ENCODE data around the gene TTC23L.

TTC23L gene

DNA sequence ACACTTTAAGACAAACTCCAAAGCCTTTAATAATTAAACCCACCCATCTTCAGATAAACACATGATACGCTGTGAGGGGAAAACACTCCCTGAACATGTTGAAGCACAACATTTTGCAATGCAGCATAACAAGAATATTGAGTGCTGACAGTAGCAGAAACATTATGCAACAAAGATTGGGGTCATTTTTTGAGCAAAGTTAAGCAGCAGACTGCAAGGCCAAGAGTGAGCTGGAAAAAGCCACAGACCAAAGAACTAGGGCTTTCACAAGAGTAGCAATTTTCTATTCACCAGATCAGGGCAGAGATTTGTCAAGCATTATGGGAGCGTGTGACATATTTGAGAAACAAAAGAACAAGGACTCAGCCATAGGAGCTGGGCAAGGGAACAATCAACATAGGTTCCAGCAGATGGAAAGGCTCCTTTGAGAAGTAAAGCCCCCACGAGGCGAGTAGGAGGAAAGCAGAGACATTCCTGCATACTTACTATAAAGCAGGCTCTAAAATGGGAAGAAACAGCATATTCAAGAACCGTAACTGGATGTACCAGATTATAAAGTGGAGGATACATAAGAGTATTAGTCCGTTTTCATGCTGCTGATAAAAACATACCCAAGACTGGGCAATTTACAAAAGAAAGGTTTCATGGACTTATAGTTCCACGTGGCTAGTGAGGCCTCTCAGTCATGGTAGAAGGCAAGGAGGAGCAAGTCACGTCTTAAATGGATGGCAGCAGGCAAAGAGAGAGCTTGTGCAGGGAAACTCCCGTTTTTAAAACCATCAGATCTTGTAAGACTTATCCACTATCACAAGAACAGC lies 4.8 kb upstream of the TTC23L start:
- no peak for DNase-seq

DNA sequence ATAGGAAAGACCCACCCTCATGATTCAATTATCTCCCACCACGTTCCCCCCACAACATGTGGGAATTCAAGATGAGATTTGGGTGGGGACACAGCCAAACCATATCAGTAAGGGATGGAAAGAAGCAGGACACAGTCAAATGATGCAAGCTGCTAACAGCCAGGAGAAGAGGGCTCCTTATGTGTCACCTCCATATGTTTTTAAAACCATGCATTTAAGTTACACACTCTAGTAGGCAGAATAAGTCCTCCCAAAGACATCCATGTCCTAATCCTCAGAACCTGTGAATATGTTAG lies 4.2 kb upstream of the TTC23L start:
- DNase-seq, result no peak

DNA sequence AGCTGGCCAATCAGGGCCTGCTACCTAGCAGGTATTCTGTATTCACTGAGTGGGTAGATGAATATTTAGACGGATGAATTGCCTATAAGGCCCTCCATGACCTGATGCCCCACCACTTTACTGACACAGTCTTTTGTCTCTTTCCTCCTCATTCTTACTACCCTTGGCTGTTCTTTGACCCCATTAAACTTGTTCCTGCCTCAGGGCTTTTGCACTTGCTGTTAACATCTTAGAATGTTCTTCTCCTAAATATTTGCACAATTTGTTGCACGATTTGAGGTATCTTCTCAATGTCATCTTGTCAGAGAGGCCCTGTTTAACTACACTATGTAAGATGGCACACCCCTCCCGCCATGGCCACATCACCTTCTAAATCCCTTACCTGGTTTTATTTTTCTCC lies 3.3 kb upstream of the TTC23L start:
- no peak for DNase-seq

DNA sequence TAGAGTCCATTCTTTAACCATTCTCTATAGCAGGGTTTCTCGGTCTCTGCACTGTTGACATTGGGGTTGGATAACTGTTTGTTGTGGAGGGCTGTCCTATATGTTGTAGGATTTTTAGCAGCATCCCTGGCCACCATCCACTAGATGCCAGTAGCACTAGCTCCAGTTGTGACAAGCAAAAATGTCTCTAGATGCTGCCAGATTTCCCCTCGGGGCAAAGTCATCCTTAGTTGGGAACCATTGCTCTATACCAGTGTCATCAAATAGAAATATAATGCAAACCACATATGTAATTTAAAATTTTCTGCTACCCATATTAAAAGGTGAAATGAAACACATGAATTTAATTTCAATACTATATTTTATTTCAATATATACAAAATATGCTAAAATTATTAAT lies 2.9 kb downstream of the TTC23L start:
- no peak for DNase-seq

DNA sequence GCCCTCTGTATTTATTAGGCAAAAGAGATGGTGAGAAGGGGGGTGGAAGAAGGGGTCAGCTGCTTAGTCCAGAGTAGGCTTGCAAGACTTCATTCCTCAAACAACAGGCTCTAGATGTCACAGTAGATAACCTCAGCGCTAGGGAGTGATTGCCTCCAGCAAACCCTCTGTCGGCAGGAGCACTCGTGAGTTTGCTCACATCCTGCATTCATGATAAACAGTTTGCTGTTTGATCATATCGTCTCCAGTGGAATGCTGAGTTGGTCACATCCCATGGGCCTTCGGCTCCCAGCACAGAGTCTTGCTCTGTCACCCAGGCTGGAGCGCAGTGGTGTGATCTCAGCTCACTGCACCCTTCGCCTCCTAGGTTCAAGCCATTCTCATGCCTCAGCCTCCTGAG lies 3.6 kb downstream of the TTC23L start:
- DNase-seq, result no peak

DNA sequence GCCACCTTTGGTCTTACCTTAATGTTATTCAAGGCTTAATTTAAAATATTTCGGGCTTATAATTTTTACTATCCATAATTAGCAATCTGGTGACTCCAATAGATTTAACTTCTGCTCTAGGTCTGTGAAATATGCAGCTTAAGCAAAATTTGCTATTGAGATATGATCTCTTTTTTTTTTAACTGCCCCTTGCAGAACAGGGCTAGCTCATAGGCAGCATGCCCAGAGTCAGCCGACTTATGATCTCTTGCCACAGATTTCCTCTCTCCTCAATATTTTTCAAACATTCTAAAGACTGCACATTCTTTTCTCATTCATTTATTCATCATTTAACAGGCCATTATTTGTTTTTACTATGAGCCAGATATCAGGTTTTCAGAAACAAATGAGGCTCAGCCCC lies 4.5 kb downstream of the TTC23L start:
- DNase-seq, result no peak

DNA sequence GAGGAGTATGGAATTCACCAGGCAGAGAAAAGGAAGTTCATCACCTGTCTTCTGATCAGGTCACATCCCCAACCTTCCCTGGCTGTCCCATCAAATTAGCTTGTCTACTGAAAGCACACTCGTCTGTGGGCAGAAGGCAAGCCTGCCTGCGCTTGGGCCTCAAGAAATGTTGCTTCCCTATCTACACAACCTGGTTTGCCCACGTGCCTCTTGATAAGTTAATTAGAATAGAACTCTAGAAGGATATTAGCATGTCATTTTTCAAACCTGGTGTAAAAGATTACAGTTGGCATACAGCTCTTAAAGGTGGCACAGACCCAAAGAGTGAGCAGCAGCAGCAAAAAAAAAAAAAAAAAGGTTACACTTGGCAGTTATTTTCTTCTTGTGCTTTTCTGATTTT lies 5.1 kb downstream of the TTC23L start:
- no peak for DNase-seq

DNA sequence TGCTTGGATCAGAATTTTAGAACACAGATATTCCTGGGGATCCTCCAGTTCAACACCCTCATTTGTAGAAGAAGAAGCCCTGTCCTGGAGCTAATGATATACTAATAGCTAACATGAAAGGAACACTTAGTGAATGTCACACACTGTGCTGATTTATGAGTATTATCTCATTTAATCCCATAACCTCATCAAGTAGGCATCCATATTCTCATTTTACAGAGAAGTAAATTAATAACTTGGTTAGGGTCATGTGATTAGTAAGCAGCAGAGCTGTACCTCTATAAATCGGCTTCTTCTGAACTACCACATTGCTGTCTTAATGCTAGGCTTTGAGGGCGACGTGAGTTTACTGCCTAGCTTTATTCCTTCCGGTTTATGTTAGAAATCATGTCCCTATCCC lies 6.0 kb downstream of the TTC23L start:
- no peak for DNase-seq

DNA sequence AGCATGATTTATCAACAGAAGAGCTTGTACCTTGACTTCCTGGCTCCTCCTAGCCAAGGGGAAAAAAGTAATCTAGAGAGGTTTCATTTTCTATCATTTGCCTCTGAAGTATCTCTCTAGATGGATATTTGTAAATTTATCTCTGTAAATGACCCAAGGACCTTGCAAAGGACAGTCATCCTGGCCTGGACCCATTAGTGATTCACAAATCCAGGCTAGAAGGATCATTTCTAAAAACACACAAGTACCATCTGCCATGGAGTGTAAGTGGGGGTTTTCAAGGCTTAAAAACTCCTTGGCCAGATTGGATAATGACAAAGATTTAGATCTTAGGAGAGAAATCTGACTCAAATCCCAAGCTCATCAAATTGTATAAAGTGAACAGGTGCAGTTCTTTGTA lies 8.1 kb downstream of the TTC23L start:
- DNase-seq, result no peak

DNA sequence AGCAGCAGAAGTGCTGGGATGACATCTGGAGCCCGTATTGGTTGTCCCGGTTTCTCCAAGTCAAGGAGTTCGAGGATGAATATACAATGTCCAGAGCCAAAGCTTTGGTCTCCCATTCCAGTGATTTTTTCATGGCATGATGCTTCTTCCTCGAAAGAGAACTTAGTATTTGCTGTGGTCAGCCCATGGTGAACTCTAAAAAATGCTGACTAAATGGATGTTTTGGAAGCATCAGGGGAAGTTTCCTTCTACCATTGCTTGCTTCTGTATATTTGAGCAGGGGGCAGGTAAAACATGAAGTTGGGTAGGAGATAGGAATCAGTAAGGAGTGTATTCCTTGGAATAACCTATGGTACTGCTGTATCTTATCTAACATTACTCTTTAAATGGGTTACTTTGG lies 8.6 kb downstream of the TTC23L start:
- no peak for DNase-seq

DNA sequence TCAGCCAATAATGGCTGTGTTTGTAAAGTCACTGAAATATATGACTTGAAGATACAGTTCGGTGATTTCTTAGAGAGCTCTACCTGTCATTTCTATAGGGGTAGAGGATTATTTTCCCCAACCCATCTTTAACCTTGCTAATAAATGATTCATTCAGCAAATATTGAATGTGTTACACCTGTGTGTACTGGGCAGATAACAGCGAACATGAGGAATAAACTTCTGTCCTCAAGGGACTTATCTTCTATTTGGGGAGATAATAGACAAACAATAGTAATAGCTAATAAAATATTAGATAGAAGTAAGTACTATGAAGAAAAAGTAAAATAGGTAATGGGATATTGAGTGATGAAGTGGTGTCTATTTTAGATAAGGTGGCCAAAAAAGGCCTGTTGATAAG lies 9.3 kb downstream of the TTC23L start:
- DNase-seq, result no peak

DNA sequence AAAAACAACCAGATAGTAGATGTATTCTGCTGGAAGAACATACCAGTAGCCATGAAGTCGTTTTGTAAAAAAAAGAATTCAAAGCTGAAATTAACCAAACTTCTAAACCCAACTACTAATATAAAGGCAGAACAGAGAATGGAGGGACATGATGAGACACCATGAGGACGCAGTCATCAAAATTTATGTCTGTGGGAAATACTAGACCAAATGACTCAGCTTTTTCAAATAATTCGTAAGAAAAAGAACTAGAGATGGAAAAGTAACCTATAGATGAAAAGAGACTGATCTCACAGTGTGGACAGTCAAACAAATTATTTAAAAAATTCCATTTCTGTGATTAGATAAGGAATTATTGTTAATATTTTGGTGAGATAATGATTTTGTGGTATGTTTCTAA lies 10.3 kb downstream of the TTC23L start:
- DNase-seq, result no peak

DNA sequence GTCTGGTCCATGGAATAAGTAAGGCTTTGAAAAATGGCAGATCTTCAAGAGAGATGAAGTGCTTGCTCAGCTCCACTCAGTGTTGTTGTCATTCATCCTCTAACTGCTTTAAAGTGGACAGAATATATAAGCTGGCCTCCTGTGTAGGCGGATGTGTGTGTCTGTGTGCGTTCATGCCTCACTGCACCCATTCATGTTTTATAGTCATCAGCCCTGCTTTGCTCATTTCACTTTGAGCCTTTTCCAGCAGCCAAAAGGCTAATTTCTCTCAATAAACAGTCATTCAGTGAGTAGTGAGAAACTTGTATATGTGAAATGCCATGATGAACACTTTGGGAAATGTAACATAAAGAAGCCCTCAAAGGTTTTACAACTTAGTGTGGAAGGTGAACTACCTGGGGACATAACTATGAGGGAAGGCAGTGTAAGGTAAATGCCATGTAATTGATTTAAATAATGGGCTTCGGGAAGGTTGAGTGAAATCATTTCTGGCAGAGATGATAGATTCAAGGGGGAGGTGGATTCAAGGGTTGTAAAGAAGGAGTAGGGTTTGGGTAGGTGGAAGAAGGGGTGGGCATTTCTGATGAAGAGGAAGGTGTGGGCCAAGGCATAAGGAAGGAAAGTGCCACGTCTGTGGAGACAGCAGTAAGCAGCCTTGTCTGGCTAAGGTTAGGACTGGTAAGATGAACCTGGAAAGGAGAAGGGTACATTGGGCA lies 15.7 kb downstream of the TTC23L start:
- peak; percentile 99 for DNase-seq

DNA sequence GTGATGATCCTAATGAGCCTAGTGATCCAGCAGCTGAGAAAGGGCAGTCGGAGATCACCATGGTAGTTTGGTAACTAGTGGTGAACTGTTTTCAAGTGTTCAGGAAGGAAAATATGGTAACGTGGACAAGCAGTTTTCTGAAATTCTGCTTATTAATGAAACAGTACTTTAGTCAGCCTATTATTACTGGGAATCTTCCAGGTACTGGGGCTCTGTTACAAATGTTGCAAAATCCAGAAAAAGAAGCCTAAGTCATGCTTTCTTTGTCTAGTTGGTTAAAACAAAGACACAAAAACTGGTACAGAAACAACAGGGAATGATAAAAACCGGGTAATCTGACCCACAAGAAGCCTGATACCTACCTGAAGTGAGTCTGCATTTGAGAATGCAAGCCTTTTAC lies 18.2 kb downstream of the TTC23L start:
- DNase-seq, result no peak

DNA sequence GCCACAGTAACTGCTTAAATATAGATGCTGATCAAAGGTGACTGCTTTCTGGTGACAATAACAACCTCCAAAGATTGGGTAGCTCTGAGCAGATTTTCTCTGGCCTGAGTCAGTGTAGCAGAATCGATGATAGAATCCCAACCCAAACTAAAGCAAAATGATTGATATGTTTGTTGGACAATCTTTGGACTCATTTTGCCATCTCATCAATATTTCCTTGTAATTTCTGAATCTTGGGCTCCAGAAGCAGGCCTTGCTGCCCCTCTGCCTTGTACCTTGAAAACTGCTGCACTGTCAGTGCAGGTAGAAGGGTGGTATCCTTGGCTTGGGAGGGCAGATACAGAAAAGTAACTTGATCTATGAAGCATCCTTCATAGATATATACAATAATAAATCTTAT lies 18.9 kb downstream of the TTC23L start:
- no peak for DNase-seq

DNA sequence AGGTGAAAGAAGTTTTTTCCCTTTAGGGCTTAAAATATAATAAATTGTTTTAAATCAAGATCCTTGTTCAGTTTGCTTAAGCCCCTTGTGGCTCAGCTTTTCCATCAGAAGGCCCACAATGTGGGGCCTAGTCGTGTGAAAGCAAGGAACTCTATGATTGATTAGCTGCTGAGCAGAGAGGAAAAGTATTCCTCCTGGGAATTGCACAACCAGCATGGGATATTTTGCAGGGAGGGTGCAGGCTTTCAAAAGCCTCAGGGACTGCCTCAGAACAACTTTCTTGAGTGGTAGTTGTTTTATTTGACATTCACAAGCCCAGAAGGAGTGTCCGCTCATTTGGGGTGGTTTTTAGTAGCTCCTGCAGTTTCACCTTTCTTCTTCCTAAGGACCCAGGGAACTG lies 19.8 kb downstream of the TTC23L start:
- no peak for DNase-seq

DNA sequence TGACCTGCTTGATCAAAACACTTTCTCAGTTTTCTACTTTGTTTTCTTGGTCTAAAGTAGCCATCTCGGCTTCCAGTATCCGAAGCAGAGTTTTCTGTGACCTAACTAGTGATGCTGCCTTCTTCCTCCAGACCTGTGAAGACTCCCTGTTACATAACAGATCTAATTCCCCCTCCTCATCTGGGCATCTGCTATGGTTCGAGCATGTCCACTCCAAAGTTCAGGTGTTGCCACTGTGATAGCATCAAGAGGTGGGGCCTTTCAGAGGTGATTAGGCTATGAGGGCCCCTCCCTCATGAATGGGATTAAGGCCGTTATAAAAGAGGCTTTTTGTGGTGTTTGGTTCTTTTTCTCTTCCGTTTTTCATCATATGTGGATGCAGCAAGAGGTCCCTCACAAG lies 20.3 kb downstream of the TTC23L start:
- DNase-seq, result no peak

DNA sequence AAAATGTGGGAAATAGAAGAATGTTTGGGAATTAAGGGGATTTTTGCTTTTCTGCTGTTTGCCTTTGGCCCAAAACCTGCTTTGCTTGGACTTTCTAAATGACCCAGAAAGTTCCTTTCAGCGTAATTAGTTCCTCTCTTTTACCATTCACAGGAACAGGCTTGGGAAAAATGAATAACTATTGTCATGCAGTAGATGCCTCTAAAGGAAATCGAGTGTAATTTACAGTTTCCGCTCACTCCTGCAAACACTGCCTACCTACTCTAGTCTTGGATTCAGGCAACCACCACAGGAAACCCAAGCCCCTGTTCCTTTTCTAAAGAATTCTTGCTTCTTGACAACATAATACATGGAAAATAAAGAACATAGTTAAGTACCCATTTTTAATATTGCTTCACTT lies 25.0 kb downstream of the TTC23L start:
- DNase-seq, result no peak

DNA sequence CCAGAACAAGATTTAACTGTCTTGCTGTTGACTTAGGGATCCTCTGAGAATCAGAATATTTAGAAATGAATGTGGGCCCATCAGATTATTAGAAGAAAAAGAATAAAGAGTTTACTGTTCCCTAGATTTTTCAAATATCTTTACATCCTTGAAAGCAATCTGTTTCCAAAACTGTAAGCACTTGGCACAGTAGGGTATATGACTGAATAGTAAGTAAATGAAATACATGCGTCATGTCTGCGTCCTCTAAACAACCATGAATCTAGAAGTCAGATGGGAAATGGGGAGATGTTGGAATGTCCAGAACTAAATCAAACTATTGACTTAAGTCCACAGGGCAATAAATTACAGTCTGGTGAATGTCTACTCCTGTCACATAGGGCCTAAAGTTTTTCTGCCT lies 26.1 kb downstream of the TTC23L start:
- no peak for DNase-seq

DNA sequence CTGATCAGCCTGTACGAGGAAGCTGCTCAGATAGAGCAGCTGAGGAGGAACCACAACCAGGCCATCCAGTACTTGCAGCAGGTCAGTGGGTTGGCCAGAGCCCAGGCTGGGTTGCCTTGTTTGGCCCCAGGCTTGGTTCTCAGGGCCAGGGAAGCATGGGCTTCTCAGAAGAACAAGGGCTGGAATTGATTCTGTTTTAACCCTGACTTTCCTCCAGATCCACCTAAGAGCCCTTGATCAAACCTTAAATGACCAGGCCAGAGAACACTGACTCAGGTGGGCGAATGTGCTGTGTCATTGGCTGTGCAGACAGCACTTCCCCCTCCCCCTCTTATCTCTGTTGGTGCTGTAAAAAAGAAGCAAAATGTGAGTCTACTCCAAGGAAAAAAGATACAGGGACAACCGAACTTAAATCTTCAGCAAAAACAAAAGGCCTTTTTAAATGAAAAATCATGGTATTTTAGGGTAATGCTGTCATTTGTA lies 28.1 kb downstream of the TTC23L start:
- no peak for DNase-seq

DNA sequence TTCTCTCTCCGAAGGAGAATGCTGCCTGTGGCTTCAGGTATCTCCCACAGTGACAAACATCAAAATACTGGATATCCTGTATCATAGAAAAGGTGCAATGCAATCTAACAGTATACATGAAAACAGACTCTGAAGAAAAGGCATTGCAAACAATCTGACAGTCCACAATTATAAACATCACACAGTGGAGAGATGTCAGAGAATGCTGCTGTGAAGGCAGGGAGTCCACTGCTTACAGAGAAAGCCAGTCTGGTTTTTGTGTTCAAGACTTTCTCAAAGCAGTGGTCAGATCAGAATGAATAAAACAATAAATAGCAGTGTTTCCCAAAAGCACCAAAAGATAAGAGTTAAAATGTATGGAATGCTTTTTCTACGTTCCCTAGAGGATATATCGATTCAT lies 28.7 kb downstream of the TTC23L start:
- no peak for DNase-seq

DNA sequence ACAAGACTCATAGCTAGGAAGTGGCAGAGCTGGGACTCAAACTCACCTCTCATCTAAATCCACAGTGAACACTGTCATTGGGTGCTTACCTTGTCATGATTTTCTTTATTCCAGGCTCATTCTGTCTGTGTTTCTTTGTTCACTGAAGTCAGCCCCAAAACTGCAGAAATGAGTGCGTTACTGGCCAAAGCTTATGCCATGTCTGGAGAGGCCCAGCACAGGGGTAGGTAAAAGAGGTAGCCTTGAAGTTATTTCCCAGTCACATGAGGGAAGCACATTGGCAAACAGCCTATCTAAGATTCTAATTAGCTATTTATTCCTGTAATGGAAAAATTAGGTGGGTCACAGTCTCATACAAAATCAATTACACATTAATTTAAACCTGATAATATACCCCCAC lies 29.8 kb downstream of the TTC23L start:
- no peak for DNase-seq

DNA sequence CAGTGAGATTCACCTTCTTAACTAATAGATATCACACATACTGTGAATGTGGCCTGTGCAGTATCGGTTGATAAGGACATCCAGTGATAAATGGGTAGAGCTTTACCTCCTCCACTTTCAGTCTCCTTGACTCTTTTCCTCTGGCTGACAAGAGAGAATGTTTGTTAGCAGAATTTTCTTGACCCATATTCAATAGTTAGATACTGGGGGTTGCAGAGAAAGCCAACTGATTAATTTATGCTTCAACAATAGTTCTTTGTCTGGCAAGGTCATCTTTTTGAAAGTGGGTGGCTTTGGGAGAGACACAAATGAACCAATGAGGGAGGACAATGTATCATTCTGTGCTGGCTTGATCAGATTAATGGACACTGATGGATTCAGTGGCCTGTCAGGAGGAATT lies 30.3 kb downstream of the TTC23L start:
- DNase-seq, result no peak

DNA sequence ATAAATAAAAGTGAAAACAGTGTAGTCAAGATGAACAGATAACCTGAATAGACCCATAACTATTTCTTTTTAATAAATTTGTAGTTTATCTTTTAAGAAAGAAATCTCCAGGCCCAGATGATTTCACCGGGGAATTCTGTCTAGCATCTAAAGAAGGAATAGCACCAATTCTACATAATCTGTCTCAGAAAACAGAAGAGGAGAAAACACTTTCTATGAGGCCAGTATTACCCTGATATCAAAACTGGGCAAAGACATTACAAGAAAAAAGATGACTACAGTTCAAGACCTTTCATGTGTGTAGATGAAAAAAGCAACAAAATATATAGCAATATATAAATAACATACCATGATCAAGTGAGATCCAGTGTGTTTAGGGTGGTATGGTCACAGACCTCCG lies 31.4 kb downstream of the TTC23L start:
- DNase-seq, result no peak

DNA sequence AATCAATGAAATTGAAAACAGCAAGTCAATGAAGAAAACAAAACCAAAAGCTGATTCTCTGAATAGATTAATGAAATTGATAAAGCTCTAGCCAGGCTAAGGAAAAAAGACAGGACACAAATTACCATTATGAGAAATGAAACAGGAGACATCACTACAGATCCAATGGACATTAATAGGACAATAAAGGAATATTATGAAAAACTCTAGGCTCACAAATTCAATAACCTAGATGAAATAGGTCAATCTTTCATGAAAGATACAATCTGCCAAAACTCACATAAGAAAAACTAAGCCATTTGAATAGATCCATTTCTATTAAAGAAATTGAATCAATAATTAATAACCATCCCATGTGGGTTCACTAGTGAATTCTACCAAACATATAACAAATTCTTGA lies 37.3 kb downstream of the TTC23L start:
- DNase-seq, result no peak
